Fibroblast of skin of left biceps (primary cell): ENCODE results near the gene CAMKMT.
A peak's percentile ranks its signal among the peaks of the same experiment; 100 is the strongest.

Source experiments
- DNase-seq, 2 experiments: peaks; one replicate each; pipeline ENCODE4 v3.0.0-alpha.2; 2013; ENCODE audit warnings: low read depth in 2 of 2

CAMKMT gene

DNA sequence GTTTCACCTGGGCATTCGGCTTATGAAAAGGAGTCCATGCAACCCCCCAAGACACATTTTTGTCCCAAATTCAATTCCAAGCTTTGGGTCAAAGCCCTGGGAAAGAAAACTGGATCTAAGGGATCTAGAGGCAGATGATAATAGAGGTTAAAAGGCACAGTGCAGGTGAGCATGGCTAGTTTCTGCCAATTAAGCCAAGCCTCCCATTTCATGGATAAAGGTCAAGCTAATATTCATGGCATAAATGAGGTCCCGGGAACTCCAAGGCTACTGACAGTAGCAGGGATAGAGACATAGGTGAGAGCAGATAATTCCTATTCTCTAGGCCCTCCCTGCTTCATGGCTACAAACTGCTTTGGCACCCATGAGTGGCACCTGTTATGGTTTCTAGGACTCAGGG lies 83.1 kb downstream of the CAMKMT start:
- DNase-seq, result no peak

DNA sequence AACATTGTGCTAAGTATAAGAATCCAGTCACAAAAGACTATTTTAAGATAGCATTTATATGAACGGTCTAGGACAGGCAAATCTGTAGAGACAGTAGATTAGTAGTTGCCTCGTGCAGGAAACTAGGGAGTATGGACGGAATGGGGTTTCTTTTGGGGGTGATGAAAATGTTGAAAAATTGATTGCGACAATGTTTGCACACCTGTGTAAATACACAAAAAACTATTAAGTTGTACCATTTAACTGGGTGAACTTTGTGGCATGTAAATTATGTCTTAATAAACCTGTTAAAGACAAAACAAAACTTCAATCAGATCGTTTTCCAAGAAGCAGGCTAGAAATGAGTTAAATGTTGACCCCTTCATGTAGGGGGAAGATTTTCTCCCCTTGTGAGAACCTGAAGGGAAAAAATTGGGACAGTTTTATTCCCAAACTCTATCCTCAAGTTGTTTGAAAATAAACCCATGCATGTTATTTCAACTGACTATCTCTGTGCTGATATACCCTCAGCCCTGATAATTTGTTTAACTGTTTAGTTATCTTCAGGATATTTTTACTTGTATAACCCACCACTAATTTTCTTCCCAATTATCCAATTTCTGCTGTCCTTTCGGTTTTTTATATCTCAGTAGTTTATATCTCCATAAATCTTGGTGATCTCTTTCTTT lies 87.2 kb downstream of the CAMKMT start:
- no peak for DNase-seq

GRCh38 chr2:44450082-44450481 lies 88.3 kb downstream of the CAMKMT start:
- no peak for DNase-seq

DNA sequence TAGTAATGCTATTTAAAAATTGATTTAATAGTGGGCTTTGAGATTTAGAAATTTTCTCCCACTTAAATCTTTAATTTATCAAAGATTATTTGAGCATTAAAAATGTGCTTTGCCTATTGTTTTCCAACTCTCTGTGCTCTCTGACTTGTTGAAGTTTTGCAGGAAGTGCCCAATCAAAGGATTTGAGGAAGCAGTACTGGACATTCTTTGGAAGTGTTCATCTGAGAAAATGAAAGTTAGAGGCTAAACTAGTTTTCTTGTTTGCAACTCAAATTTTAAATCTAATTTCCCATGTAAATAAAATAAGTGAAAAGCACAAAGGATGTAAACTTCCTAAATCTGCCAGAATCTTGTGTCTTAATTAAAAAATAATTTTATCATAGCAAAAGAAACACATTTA lies 89.1 kb downstream of the CAMKMT start:
- DNase-seq, result no peak

DNA sequence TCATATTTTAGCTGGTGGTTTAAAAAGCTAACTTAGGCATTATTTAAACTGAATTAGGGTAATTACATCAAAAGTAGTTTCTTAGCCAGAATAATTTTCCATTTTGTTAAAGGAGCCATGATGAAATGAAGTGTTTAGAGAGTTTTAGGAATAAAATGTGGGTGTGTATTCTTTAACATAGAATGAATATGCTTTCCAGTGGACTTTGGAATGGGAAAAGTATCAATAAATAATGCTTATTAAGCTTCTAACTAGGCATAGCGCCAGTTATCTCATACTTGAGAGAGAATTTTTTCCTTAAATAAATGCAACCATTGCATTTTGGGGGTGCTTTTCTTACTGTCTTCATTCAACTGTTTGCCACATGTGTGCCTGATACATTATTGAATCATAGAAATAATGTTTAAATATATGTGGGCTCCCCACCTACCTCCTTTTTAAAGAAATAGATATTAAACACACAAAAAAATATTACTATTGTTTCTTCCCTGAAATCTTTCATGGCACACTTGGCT lies 90.4 kb downstream of the CAMKMT start:
- DNase-seq, result no peak

GRCh38 chr2:44453259-44453658 lies 91.5 kb downstream of the CAMKMT start:
- DNase-seq, result no peak

DNA sequence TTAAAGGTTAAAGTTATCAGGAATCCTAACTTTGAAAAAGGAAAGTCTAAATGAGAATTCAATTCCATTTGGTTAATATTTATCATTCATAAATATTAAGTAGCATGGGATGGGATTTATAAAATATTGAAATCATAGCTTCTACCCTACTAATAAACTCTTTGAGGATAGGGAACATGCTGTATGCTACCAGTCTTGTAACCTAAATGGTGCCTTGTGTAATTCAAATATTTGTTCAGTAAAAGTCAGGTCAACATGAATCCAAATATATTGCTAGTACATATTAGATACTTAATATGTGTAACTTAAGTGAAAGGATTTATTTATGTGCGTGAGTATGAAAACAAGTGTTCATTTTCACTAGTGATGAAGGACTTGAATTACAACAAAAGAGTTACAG lies 94.1 kb downstream of the CAMKMT start:
- DNase-seq, result no peak

DNA sequence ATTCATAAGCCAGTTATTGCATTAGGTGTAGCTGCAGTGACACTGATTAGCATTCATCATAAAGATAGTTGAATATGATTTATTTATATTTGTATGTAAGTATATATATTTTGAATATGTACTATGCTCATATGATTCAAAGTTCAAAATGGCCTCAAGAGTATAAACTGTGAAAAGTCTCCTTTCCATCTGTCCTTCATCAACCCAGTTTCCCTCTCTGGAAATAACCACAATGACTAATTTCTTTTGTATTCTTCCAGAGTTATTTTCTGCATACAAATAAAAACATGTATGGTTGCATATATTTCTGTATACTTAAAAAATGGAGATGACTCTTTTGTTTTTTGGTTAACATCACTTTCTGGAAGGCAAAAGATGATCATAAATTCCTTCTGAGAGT lies 95.2 kb downstream of the CAMKMT start:
- DNase-seq, result no peak

DNA sequence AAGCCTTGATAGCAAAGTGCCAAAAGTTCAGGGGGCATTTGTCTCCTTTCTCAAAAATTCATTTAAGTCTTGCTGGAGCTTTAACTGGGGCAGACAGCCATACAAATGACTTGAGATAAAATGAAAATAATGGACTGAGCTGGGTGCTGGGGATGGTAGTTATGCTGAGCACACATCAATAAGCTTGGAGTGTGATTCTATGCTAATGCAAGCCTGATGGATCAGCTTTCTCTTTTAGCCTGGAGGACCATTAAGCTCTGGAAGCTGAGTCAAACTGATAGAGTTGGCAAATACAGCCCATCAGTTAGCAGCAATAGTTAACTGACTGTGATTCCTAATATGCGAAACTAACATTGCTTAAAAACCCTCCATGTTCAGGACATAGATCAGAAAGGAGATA lies 98.0 kb downstream of the CAMKMT start:
- no peak for DNase-seq

DNA sequence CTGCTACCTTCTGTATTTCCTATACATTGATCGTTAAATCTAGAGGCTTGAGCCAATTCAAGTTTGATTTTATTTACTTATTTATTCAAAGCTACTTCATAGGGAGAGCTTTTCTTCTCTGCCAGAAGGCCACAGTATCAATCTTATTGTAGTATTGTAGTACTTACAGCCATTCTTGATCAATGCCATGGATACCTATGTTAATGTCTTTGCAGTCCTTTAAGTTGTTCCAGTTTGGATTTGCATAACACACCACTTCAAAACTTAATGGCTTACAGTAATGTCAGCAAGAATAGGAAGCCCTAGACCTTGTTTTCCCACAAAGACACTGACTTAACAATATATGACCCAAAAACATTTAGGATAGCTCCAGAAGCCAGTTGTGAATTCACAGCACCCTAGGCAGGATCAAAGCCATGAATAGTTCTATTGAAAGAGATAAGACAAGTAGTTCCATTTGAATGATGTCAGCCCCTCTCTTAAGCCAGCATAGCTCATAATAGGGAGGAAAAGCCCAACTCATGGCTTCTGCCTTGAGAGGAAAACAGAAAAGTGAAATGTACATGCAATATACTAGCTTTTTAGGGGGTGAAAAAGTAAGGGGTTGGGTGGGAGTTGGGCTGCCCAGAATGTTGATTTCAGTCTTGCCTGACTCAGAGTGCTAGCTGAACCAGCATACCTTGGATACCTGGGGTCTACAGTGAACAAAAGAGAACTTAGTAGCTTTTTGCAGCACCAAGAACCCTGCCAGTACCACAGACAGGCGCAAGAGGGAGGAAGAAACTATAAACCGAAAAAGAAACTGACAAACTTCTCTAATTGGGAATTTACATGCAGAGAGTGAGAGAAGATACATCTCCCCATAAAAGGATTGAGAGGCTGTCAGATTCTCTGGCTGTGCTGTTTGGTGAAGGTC lies 101.4 kb downstream of the CAMKMT start:
- DNase-seq, result no peak

GRCh38 chr2:44464437-44464836 lies 102.7 kb downstream of the CAMKMT start:
- no peak for DNase-seq

DNA sequence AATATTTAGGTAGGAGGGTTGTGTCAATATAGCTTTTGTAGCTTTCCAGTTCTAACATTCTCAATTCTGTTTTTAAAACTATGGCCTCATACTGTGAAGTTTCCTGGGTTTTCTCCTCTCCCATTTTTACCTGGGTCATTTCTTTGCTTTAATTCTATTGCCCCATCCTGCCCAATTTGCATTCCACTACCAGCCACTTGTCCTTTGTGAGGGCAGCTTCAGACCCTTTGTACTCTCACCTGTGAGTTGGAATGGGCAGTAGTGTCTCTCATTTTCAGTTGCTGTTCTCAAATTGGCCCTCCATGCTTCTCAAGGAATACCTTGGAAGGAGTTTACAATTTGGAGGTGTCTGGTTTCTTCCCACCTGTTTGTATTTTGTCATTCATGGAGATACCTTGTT lies 108.4 kb downstream of the CAMKMT start:
- no peak for DNase-seq

- no peak for DNase-seq
Observed at GRCh38 chr2:44477657-44478414, 116.1 kb downstream of the CAMKMT start.

GRCh38 chr2:44479127-44479887 lies 117.6 kb downstream of the CAMKMT start:
- DNase-seq, result peak; percentile 44 to 55

GRCh38 chr2:44480068-44480467 lies 118.3 kb downstream of the CAMKMT start:
- no peak for DNase-seq

GRCh38 chr2:44487052-44487451 lies 125.3 kb downstream of the CAMKMT start:
- DNase-seq, result no peak

DNA sequence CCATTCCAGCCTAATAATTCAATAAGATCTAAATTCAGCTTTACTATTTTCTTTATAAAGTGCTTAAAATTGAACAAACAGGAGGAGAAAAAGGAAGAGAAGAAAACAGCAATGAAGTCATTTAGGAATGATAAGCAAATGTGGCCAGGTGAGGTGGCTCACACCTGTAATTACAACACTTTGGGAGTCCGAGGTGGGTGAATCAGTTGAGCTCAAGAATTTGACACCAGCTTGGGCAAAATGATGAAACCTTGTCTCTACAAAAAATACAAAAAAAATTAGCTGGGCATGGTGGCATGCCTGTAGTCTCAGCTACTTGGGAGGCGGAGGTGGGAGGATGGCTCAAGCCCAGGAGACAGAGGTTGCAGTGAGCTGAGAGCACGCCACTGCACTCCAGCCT lies 129.0 kb downstream of the CAMKMT start:
- DNase-seq, result no peak

DNA sequence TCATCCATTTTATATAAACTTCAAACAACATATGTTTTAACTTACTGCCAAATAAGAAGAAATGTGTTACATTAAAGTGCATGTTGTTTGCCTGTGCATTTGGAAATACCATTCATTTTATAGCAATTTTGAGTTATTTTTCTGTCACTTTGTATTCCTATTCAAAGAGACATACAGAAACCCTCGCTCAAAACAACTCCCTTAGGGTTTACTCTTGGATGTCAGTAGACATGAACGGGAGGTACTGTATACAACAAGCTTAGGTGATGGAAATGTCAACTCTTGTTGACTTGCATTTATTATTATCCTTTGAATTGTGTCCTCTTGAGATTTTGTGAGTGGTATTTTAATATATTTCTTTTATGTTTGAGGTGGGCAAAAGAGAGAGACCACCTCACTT lies 132.3 kb downstream of the CAMKMT start:
- no peak for DNase-seq

- DNase-seq, result no peak
Observed at GRCh38 chr2:44495035-44495434, 133.3 kb downstream of the CAMKMT start.

GRCh38 chr2:44495544-44495943 lies 133.8 kb downstream of the CAMKMT start:
- DNase-seq, result no peak

GRCh38 chr2:44496130-44496529 lies 134.4 kb downstream of the CAMKMT start:
- no peak for DNase-seq

DNA sequence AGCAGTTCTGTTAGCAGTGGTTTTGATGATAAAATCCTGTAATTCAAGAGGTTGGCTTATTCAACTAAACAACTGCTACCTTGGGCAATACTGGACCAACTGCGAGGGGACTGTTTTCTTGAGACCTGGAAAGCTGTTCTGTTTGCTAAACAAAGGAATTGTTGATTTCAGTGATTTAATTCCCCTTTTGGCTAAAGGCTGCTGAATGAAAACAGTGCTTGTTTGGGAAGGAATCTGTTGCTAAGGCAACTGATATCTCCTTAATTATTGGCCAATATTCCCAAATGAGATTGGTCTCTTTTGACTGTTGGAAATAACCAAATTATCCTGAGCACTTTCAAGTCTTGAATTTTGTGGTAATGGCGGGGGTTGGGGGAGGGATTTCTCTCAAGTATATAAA lies 136.8 kb downstream of the CAMKMT start:
- no peak for DNase-seq
